ENCODE results near the gene C17orf75. TPM values are rescaled to one million over a fixed set of nuclear protein-coding genes. Genes with fewer than 3 reads are reported as not detected.
"Not testable (repeated sequence)": the region's sequence is repeated elsewhere in the genome, so short reads cannot be mapped to it uniquely, and the experiment has no call there.

Gene C17orf75
- polyA plus RNA-seq, 3 donors, result 6.4 to 6.8 (median 6.7) TPM

- 85 to 91% (median 89%) methylated on average over 4 of the region's 4 CpGs for WGBS, 3 donors
Measured at GRCh38 chr17:32317353-32317752, 24.6 kb downstream of the C17orf75 start.

GRCh38 chr17:32316653-32317052 is 25.3 kb downstream of the C17orf75 start:
- not testable (repeated sequence) for H3K27ac ChIP-seq (ENCODE audit: low read depth, low read length)
- 92 to 95% (median 95%) methylated on average over 5 of the region's 5 CpGs for WGBS, 3 donors

More at GRCh38 chr17:32317353-32317752, 24.6 kb downstream of the C17orf75 start:
- H3K27ac ChIP-seq (ENCODE audit: low read depth, low read length), result no peak overlapping the region

DNA sequence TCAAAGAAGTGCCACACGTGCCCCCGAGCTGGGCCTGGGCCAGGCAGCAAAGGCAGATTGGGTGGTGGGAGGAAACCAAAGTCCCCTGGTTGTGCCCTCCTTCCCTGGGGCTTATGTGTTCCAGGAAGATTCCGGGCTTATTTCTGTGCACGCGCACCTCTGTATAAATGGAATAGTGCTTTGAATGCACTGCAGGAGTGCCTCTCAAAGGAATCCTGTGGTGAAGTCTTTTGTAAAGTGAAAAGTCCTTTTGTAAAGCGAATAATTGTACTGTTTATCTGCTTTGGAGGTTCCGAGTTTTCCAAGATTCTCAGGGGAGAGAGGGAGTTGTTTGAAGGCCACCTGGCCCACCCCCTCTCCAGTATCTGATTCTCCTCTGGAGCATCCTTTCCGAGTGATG is 26.8 kb downstream of the C17orf75 start:
- WGBS, 3 donors, result 78 to 90% (median 88%) methylated on average over 8 of the region's 8 CpGs
- no peak overlapping the region for H3K27ac ChIP-seq (ENCODE audit: low read depth, low read length)

- H3K27ac ChIP-seq (ENCODE audit: low read depth, low read length), result no peak overlapping the region
- WGBS, 3 donors, result 74 to 81% (median 80%) methylated on average over 9 of the region's 9 CpGs
Measured at GRCh38 chr17:32314636-32315035, 27.3 kb downstream of the C17orf75 start.

- WGBS, 3 donors, result 25 to 37% (median 25%) methylated on average over 9 of the region's 9 CpGs
- H3K27ac ChIP-seq (ENCODE audit: low read depth, low read length), result no peak overlapping the region
Measured at GRCh38 chr17:32311028-32311536, 30.9 kb downstream of the C17orf75 start.

DNA sequence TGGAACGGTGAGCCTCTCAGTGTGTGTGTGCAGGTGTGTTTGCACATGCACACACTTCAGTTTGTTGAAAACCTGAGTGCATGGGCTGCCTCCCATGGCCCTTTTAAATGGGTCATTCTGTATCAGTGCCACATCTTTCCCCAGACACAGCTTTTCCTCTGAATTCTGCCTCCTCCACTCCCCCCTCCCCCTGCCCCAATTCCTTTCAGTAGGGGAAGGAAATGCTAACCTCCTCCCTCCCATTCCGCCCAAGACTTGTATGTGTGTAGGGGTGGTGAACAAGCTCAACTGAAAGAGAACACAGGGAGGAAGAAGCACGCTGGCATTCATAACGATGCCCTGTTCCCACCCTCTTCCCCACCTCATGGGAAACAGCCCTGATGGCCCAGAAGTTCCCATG is 34.3 kb downstream of the C17orf75 start:
- H3K27ac ChIP-seq (ENCODE audit: low read depth, low read length), result no peak overlapping the region
- 45 to 66% (median 46%) methylated on average over 4 of the region's 4 CpGs for WGBS, 3 donors

DNA sequence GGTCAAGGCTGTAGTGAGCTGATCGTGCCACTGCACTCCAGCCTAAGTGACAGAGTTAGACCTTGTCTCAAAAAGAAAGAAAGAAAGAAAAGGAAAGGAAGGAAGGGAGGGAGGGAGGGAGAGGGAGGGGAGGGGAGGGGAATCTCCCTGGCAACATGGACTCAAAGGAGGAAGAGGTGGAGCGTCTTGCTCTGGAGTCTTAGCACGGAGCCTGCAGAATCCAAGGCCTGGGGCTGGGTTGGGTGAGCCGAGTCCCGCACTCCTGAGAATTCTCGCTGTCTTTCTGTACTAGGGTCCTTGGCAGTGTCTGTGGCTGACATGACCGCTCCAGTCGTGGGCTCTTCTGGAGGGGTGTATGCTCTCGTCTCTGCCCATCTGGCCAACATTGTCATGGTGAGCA is 36.9 kb downstream of the C17orf75 start:
- no peak overlapping the region for H3K27ac ChIP-seq (ENCODE audit: low read depth, low read length)
- WGBS, 3 donors, result 76 to 89% (median 77%) methylated on average over 9 of the region's 9 CpGs

GRCh38 chr17:32303781-32304288 is 38.1 kb downstream of the C17orf75 start:
- H3K27ac ChIP-seq (ENCODE audit: low read depth, low read length), result no peak overlapping the region
- 53 to 66% (median 57%) methylated on average over 2 of the region's 2 CpGs for WGBS, 3 donors

- no peak overlapping the region for H3K27ac ChIP-seq (ENCODE audit: low read depth, low read length)
- 69 to 90% (median 84%) methylated on average over 10 of the region's 10 CpGs for WGBS, 3 donors
Measured at GRCh38 chr17:32302860-32303649, 38.9 kb downstream of the C17orf75 start.

GRCh38 chr17:32302037-32302436 is 39.9 kb downstream of the C17orf75 start:
- H3K27ac ChIP-seq (ENCODE audit: low read depth, low read length), result no peak overlapping the region
- 85 to 93% (median 91%) methylated on average over 4 of the region's 4 CpGs for WGBS, 3 donors

- H3K27ac ChIP-seq (ENCODE audit: low read depth, low read length), result no peak overlapping the region
- WGBS, 3 donors, result 87 to 93% (median 89%) methylated on average over 7 of the region's 7 CpGs
Measured at GRCh38 chr17:32299580-32300164, 42.3 kb downstream of the C17orf75 start.

DNA sequence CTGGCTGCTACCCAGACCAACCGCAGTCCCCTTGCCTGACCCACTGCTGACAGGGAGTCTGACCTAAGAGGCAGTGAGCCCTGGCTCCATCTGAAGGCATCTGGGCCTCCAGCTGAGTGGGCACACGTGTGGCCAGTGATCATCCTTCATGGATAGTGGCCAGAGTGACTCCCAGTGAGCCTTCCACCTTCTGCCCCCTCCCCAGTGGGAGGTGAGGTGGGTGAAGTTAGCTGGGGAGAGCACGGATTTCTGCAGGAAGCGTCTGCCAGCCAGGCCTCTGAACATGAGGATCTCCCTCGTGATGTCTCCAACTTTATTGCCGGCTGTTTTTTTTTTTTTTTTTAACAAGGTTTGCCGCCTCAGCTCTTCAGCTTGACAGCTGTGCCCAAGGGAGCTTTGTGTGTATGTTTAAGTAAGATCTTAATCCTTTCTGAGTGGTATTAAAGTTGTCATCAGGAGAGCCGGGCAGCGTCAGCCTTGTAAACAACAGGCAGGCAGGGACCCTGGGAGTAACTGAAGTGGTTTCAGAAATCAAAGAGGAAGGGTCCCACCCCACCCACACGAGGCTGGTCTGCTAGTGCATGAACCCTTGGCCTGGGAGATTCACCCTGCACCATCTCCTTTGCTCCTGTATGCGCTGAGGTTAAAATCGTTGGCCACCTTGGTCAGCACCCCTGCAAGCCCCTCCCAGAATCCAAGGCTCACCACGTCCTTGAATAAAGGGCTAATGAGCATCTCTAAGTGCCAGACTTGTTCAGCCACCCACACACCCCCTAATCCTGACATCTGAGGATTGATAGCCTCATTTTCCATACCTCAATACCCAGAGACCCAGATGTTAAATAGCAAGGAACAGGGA is 43.0 kb downstream of the C17orf75 start:
- WGBS, 3 donors, result 57 to 68% (median 68%) methylated on average over 13 of the region's 13 CpGs
- no peak overlapping the region for H3K27ac ChIP-seq (ENCODE audit: low read depth, low read length)

- WGBS, 3 donors, result 66 to 87% (median 73%) methylated on average over 6 of the region's 6 CpGs
- no peak overlapping the region for H3K27ac ChIP-seq (ENCODE audit: low read depth, low read length)
Measured at GRCh38 chr17:32298298-32298697, 43.7 kb downstream of the C17orf75 start.

DNA sequence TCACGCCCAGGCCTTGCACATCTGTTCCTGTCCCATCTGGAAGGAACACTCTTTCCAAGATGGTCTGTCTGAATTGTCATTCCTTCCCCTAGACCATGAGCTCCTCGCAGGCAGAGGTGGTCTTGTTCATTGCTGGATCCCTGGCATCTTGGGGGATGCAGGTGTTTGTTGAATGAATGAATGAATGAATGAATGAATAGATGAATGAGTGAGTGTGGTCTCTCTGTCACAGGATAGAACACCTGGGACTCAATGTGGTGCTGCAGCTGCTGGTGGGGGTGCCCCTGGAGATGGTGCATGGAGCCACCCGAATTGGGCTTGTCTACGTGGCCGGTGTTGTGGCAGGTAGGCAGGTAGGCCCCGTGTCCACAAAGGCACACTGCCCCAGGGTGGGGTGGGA is 44.1 kb downstream of the C17orf75 start:
- H3K27ac ChIP-seq (ENCODE audit: low read depth, low read length), result no peak overlapping the region
- 94 to 96% (median 95%) methylated on average over 6 of the region's 6 CpGs for WGBS, 3 donors

GRCh38 chr17:32297424-32297823 is 44.5 kb downstream of the C17orf75 start:
- WGBS, 3 donors, result 84 to 98% (median 97%) methylated on average over 2 of the region's 2 CpGs

DNA sequence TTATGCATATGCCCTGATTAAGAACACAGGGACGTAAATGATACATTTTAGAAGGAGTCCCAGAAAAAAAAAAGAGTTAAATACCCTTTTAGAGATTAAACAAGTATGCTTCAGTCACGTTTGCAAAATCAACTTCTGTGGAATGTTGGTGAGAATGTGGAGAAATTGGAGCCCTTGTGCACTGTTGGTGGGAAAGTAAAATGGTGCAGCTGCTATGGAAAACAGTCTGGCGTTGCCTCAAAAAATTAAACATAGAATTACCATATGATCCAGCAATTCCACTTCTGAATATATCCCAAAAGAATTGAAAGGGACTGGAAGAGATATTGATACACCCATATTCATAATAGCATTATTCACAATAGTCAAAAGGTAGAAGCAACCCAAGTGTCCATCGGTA is 49.9 kb downstream of the C17orf75 start:
- H3K27ac ChIP-seq (ENCODE audit: low read depth, low read length), result no peak overlapping the region
- 71 to 79% (median 75%) methylated on average over 4 of the region's 4 CpGs for WGBS, 3 donors

More at GRCh38 chr17:32297424-32297823, 44.5 kb downstream of the C17orf75 start:
- H3K27ac ChIP-seq (ENCODE audit: low read depth, low read length), result no peak overlapping the region

- WGBS, 3 donors, result 79 to 90% (median 86%) methylated on average over 9 of the region's 9 CpGs
Measured at GRCh38 chr17:32289471-32290070, 52.4 kb downstream of the C17orf75 start.

GRCh38 chr17:32288615-32289014 is 53.4 kb downstream of the C17orf75 start:
- WGBS, 3 donors, result 40 to 76% (median 40%) methylated on average over 11 of the region's 11 CpGs
- no peak overlapping the region for H3K27ac ChIP-seq (ENCODE audit: low read depth, low read length)

More at GRCh38 chr17:32289471-32290070, 52.4 kb downstream of the C17orf75 start:
- H3K27ac ChIP-seq (ENCODE audit: low read depth, low read length), result no peak overlapping the region

Measured in adipose tissue (tissue), 3 donors.